Measurements from ENCODE around the gene CHCHD10.

CHCHD10 gene

DNA sequence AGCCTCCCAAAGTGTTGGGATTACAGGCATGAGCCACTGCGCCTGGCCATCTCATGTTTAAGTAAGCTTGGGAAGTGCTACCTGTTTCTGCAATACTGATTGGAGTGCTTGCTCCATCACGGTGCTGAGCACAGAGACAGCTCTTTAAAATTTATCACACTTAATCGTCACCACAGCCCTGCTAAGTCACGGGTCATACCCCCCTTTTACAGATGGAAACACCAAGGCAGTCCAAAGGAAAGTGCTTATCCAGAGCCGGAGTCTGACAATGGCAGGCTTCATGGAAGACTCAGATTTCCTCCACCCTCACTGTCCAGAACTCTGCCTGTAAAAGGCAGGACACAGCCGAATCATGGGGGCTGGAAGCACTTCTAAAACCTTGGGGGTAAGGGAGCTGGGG lies 7.7 kb downstream of the CHCHD10 start:
- H3K27ac ChIP-seq = peak overlapping the region; percentile 22; the same call in 1 of the 2 replicates
- TF ChIP-seq, protein P1, sequence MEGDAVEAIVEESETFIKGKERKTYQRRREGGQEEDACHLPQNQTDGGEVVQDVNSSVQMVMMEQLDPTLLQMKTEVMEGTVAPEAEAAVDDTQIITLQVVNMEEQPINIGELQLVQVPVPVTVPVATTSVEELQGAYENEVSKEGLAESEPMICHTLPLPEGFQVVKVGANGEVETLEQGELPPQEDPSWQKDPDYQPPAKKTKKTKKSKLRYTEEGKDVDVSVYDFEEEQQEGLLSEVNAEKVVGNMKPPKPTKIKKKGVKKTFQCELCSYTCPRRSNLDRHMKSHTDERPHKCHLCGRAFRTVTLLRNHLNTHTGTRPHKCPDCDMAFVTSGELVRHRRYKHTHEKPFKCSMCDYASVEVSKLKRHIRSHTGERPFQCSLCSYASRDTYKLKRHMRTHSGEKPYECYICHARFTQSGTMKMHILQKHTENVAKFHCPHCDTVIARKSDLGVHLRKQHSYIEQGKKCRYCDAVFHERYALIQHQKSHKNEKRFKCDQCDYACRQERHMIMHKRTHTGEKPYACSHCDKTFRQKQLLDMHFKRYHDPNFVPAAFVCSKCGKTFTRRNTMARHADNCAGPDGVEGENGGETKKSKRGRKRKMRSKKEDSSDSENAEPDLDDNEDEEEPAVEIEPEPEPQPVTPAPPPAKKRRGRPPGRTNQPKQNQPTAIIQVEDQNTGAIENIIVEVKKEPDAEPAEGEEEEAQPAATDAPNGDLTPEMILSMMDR (IDR thresholded peaks at IDR 0.05) = no peak
- TF ChIP-seq ZFX (IDR thresholded peaks at IDR 0.05; ENCODE audit: borderline replicate concordance) = no peak

GRCh38 chr22:23759566-23759965 lies 8.2 kb downstream of the CHCHD10 start:
- TF ChIP-seq ZFX (IDR thresholded peaks at IDR 0.05; ENCODE audit: borderline replicate concordance) = no peak
- TF ChIP-seq, protein P1 (IDR thresholded peaks at IDR 0.05) = no peak
- no peak overlapping the region for H3K27ac ChIP-seq

DNA sequence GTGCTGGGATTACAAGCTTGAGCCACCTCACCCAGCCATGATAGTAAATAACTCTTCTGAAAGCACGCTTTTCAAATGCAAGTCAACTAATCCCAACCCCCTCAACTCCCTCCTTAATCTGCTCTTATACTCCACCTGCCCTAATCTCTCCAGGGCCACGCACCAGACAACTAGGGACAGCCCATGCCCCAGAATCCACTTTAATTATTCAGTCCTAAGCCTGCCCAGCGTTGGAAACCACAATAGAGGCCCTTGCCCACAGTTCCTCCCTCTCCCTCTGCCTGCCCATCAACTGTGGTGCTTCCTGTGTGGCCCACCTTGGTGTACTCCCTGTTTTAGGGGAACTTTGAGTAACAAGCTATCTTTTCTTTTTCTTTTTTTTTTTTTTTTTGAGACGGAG lies 10.9 kb downstream of the CHCHD10 start:
- H3K27ac ChIP-seq = no peak overlapping the region
- no peak for TF ChIP-seq ZFX (IDR thresholded peaks at IDR 0.05; ENCODE audit: borderline replicate concordance)
- TF ChIP-seq, protein P1 (IDR thresholded peaks at IDR 0.05) = no peak

- H3K27ac ChIP-seq = no peak overlapping the region; the same call in 1 of the 2 replicates
- no peak for TF ChIP-seq ZFX (IDR thresholded peaks at IDR 0.05; ENCODE audit: borderline replicate concordance)
- TF ChIP-seq, protein P1 (IDR thresholded peaks at IDR 0.05) = no peak
Measured at GRCh38 chr22:23755711-23756110, 12.1 kb downstream of the CHCHD10 start.

DNA sequence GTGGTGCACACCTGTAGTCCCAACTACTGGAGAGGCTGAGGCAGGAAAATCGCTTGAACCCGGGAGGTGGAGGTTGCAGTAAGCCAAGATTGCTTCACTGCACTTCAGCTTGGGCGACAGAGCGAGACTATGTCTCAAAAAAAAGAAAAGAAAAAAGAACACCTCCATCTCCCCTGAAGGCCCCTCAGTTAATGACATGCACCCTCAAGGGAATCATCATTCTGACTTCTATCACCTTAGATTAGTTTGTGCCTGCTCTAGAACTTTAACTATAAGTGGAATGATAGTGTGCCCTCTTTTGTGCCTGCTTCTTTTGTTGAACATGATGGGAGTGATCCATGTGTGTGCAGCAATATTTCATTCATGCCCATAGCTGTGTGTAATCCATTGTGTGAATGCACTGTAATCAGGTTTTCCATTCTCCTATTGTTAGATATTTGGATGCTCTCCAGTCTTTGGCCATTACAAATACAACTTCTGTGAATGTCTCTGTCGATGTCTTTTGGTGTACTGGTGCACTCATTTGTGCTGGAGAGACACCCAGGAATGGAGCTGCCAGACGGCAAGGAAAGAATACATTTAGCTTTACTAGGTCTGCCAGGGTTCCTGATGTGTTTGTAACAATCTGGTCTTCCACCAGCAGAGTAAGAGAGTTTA lies 12.7 kb downstream of the CHCHD10 start:
- no peak overlapping the region; the same call in 1 of the 2 replicates for H3K27ac ChIP-seq

GRCh38 chr22:23754220-23754919 lies 13.4 kb downstream of the CHCHD10 start, which contains the start of gene VPREB3:
Gene VPREB3 (minus strand): TSS chr22:23754425. CDS start chr22:23754363, 62 bp downstream.
- no peak for TF ChIP-seq ZFX (IDR thresholded peaks at IDR 0.05; ENCODE audit: borderline replicate concordance)
- TF ChIP-seq, protein P1 (IDR thresholded peaks at IDR 0.05) = no peak
- H3K27ac ChIP-seq = no peak within 1 kb of the TSS; the same call in 1 of the 2 replicates

More for the DNA sequence above, 12.7 kb downstream of the CHCHD10 start:
- no peak for TF ChIP-seq ZFX (IDR thresholded peaks at IDR 0.05; ENCODE audit: borderline replicate concordance)
- TF ChIP-seq, protein P1 (IDR thresholded peaks at IDR 0.05) = no peak

- H3K27ac ChIP-seq = no peak overlapping the region
- no peak for TF ChIP-seq ZFX (IDR thresholded peaks at IDR 0.05; ENCODE audit: borderline replicate concordance)
- TF ChIP-seq, protein P1 (IDR thresholded peaks at IDR 0.05) = no peak
Measured at GRCh38 chr22:23753385-23753784, 14.4 kb downstream of the CHCHD10 start.

Measured in 22Rv1 (cell line).